ENCODE data around the gene GNS. TPM values are rescaled to one million over a fixed set of nuclear protein-coding genes. Genes with fewer than 3 reads are reported as not detected.

The GNS gene
- total RNA-seq, 1 experiment from 2014 or later: 55.1 TPM

- no peak for ATAC-seq
- Histone ChIP-seq H3K4me3 (ENCODE audit: low read length) (no peak overlapping the region), H2AFZ (ENCODE audit: low read length) (no peak overlapping the region), H3K4me2 (ENCODE audit: low read length) (no peak overlapping the region), H3K9ac (ENCODE audit: low read length) (no peak overlapping the region), H3K9me3 (ENCODE audit: low read length) (no peaks in the 10 kb centered on the region), H3K79me2 (ENCODE audit: low read length) (no peaks in the 10 kb centered on the region), H4K20me1 (ENCODE audit: low read length) (no peaks in the 10 kb centered on the region), H3F3A (ENCODE audit: low read length, unreplicated experiment) (no peaks in the 10 kb centered on the region), H3K27me3 (ENCODE audit: low read length) (no peaks in the 10 kb centered on the region), H3K9me2 (replicated peaks; ENCODE audit: low read length) (no peaks in the 10 kb centered on the region), H3K27ac (ENCODE audit: low read length) (no peak overlapping the region), H3K4me1 (ENCODE audit: insufficient read depth, low read length) (no peaks in the 10 kb centered on the region), H3K36me3 (ENCODE audit: low read depth, low read length) (peaks cover 10% of the 10 kb centered on the region; the same call in 1 of the 2 replicates)
- DNase-seq: no peak
- TF ChIP-seq EZH2phosphoT487 (IDR thresholded peaks at IDR 0.05; ENCODE audit: borderline replicate concordance, low read length): no peak
- TF ChIP-seq EZH2 (IDR thresholded peaks at IDR 0.05; ENCODE audit: low read length, unreplicated experiment): no peak
- no peak for TF ChIP-seq CTCF (conservative IDR thresholded peaks at IDR 0.05; ENCODE audit: low read depth, low read length)
- POLR2A ChIA-PET (ENCODE audit: unreplicated experiment): no interaction called here
- intact Hi-C loops (cut with micrococcal nuclease): no loop called here
- CTCF ChIA-PET: no interaction called here
- BruUV-seq (replicated peaks): no TSS peak
Observed at GRCh38 chr12:64713376-64713775, 45.8 kb downstream of the GNS start.

GRCh38 chr12:64709429-64709828 lies 49.8 kb downstream of the GNS start:
- intact Hi-C loops (cut with micrococcal nuclease): no loop called here
- BruUV-seq (replicated peaks): no TSS peak

GRCh38 chr12:64707926-64708325 lies 51.3 kb downstream of the GNS start:
- Histone ChIP-seq H3F3A (ENCODE audit: low read length, unreplicated experiment) (no peaks in the 10 kb centered on the region), H3K4me2 (ENCODE audit: low read length) (no peak overlapping the region), H3K9me2 (replicated peaks; ENCODE audit: low read length) (no peaks in the 10 kb centered on the region), H4K20me1 (ENCODE audit: low read length) (no peaks in the 10 kb centered on the region), H3K9ac (ENCODE audit: low read length) (no peak overlapping the region), H3K27me3 (ENCODE audit: low read length) (no peaks in the 10 kb centered on the region), H3K4me3 (ENCODE audit: low read length) (no peak overlapping the region), H3K4me1 (ENCODE audit: insufficient read depth, low read length) (no peaks in the 10 kb centered on the region), H2AFZ (ENCODE audit: low read length) (no peak overlapping the region), H3K27ac (ENCODE audit: low read length) (no peak overlapping the region), H3K79me2 (ENCODE audit: low read length) (no peaks in the 10 kb centered on the region), H3K9me3 (ENCODE audit: low read length) (no peaks in the 10 kb centered on the region), H3K36me3 (ENCODE audit: low read depth, low read length) (no peaks in the 10 kb centered on the region)
- DNase-seq (no peak), ATAC-seq (no peak)
- no peak for TF ChIP-seq CTCF (conservative IDR thresholded peaks at IDR 0.05; ENCODE audit: low read depth, low read length)
- no peak for TF ChIP-seq EZH2 (IDR thresholded peaks at IDR 0.05; ENCODE audit: low read length, unreplicated experiment)
- TF ChIP-seq EZH2phosphoT487 (IDR thresholded peaks at IDR 0.05; ENCODE audit: borderline replicate concordance, low read length): no peak
- ChIA-PET CTCF (no interaction called here), POLR2A (ENCODE audit: unreplicated experiment) (no interaction called here)
- intact Hi-C loops (cut with micrococcal nuclease): no loop called here
- BruUV-seq (replicated peaks): no TSS peak

More at GRCh38 chr12:64709429-64709828, 49.8 kb downstream of the GNS start:
- no peak for DNase-seq
- Histone ChIP-seq H3K9ac (ENCODE audit: low read length) (no peak overlapping the region), H3K4me1 (ENCODE audit: insufficient read depth, low read length) (no peaks in the 10 kb centered on the region), H2AFZ (ENCODE audit: low read length) (no peak overlapping the region), H4K20me1 (ENCODE audit: low read length) (no peaks in the 10 kb centered on the region), H3K27ac (ENCODE audit: low read length) (no peak overlapping the region), H3K4me2 (ENCODE audit: low read length) (no peak overlapping the region), H3K27me3 (ENCODE audit: low read length) (no peaks in the 10 kb centered on the region), H3K9me3 (ENCODE audit: low read length) (no peaks in the 10 kb centered on the region), H3K9me2 (replicated peaks; ENCODE audit: low read length) (no peaks in the 10 kb centered on the region), H3K36me3 (ENCODE audit: low read depth, low read length) (no peaks in the 10 kb centered on the region), H3K79me2 (ENCODE audit: low read length) (no peaks in the 10 kb centered on the region), H3F3A (ENCODE audit: low read length, unreplicated experiment) (no peaks in the 10 kb centered on the region), H3K4me3 (ENCODE audit: low read length) (no peak overlapping the region)
- no peak for ATAC-seq
- TF ChIP-seq CTCF (conservative IDR thresholded peaks at IDR 0.05; ENCODE audit: low read depth, low read length) (no peak), EZH2phosphoT487 (IDR thresholded peaks at IDR 0.05; ENCODE audit: borderline replicate concordance, low read length) (no peak), EZH2 (IDR thresholded peaks at IDR 0.05; ENCODE audit: low read length, unreplicated experiment) (no peak)
- ChIA-PET CTCF (no interaction called here), POLR2A (ENCODE audit: unreplicated experiment) (no interaction called here)

All from PC-3 (cell line).